Colon (tissue), 2 donors: Measurements from ENCODE around the gene AKR7A2.

Experiments used
- FAIRE-seq: peaks from 2 replicates; lab custom pipeline; 2012; peaks lifted over from hg19 to GRCh38; lab: Jason Lieb, UNC
- donor health status: control.
- donor health status: control.

Gene AKR7A2

GRCh38 chr1:19343617-19344350 is 31.8 kb upstream of the AKR7A2 start:
- no peak for FAIRE-seq

- FAIRE-seq: no peak
Observed at GRCh38 chr1:19342894-19343616, 31.1 kb upstream of the AKR7A2 start.

GRCh38 chr1:19342062-19342750 is 30.3 kb upstream of the AKR7A2 start:
- no peak for FAIRE-seq

- FAIRE-seq: no peak
Observed at GRCh38 chr1:19341201-19342061, 29.5 kb upstream of the AKR7A2 start.

- no peak for FAIRE-seq
Observed at GRCh38 chr1:19340387-19340937, 28.5 kb upstream of the AKR7A2 start.

- no peak for FAIRE-seq
Observed at GRCh38 chr1:19339214-19339861, 27.4 kb upstream of the AKR7A2 start.

- FAIRE-seq: no peak
Observed at GRCh38 chr1:19338323-19338762, 26.4 kb upstream of the AKR7A2 start.

GRCh38 chr1:19337289-19337688 is 25.3 kb upstream of the AKR7A2 start:
- no peak for FAIRE-seq

GRCh38 chr1:19336543-19336942 is 24.6 kb upstream of the AKR7A2 start:
- FAIRE-seq: no peak

GRCh38 chr1:19333587-19334354 is 21.8 kb upstream of the AKR7A2 start:
- no peak for FAIRE-seq

- no peak for FAIRE-seq
Observed at GRCh38 chr1:19332832-19333231, 20.9 kb upstream of the AKR7A2 start.

GRCh38 chr1:19331262-19331878 is 19.4 kb upstream of the AKR7A2 start:
- FAIRE-seq: no peak

- FAIRE-seq: no peak
Observed at GRCh38 chr1:19330449-19331135, 18.6 kb upstream of the AKR7A2 start.

GRCh38 chr1:19329611-19330010 is 17.7 kb upstream of the AKR7A2 start:
- FAIRE-seq: no peak

- FAIRE-seq: no peak
Observed at GRCh38 chr1:19329188-19329587, 17.2 kb upstream of the AKR7A2 start.

- FAIRE-seq: no peak
Observed at GRCh38 chr1:19328486-19328885, 16.5 kb upstream of the AKR7A2 start.

- no peak for FAIRE-seq
Observed at GRCh38 chr1:19327736-19328135, 15.8 kb upstream of the AKR7A2 start.

- no peak for FAIRE-seq
Observed at GRCh38 chr1:19327301-19327700, 15.4 kb upstream of the AKR7A2 start.

GRCh38 chr1:19326748-19327065 is 14.8 kb upstream of the AKR7A2 start:
- FAIRE-seq: no peak
